ENCODE data around the gene FAM163B.

Gene FAM163B

GRCh38 chr9:133592731-133593409, 16.3 kb downstream of the FAM163B start:
- peak; percentile 38; the same call in 1 of the 2 replicates for TF ChIP-seq CTCF (IDR thresholded peaks at IDR 0.05)

GRCh38 chr9:133591985-133592384, 17.2 kb downstream of the FAM163B start:
- no peak for TF ChIP-seq CTCF (IDR thresholded peaks at IDR 0.05)

- TF ChIP-seq CTCF (IDR thresholded peaks at IDR 0.05): no peak
These were observed 17.9 kb downstream of the FAM163B start for GRCh38 chr9:133591116-133591910.

GRCh38 chr9:133590231-133590855, 18.8 kb downstream of the FAM163B start:
- no peak for TF ChIP-seq CTCF (IDR thresholded peaks at IDR 0.05)

GRCh38 chr9:133589454-133590227, 19.5 kb downstream of the FAM163B start:
- peak; percentile 75 for TF ChIP-seq CTCF (IDR thresholded peaks at IDR 0.05)

GRCh38 chr9:133587466-133587865, 21.7 kb downstream of the FAM163B start:
- no peak for TF ChIP-seq CTCF (IDR thresholded peaks at IDR 0.05)

- no peak for TF ChIP-seq CTCF (IDR thresholded peaks at IDR 0.05)
These were observed 22.1 kb downstream of the FAM163B start for GRCh38 chr9:133587051-133587450.
